Fibroblast of upper back skin (primary cell): ENCODE measurements around the gene DDAH1.
"Not testable (repeated sequence)": the region's sequence is repeated elsewhere in the genome, so short reads cannot be mapped to it uniquely, and the experiment has no call there.

ENCODE experiments used
- DNase-seq: peaks from one replicate; pipeline ENCODE4 v3.0.0-alpha.2; 2013

Gene DDAH1

DNA sequence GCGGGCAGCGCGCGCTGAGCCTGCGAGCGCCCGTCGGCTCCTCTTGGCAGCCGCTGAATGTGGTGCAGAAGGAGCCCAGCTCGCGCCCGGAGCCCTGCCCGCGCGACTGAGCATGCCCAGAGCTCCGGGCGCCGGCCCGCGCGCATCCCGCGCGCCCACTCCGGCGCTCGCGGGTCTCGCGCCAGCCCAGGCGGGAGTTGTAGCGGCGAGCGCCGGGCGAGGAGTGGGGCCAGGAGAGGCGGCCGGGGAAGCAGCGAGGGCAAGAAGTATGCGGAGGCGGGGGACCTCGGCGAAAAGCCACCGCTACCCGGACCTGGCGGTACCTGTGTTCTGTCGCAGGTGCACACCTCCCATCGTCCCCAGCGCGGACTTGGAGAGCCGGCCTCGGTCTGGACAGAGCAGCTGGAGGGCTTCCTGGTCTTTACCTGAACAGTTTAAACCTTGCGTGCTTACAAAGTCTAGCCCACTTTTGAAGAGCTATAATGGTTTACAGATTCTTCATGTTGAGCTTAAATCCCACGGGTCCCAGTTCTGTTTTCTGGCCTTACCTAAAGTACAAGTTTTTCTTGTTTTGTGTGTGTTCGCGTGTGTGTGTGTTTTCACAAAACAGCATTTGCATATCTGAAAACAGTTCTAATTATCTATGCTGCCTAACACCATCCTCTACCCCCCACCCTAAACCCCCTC lies at the start of gene DDAH1:
DDAH1 (minus strand) TSS at position 61 of the 687 bp plus-strand sequence. CDS start 114 bp downstream, outside the sequence.
- DNase-seq: peak; percentile 53

- not testable (repeated sequence) for DNase-seq
Measured at GRCh38 chr1:85513998-85514397, 49.0 kb upstream of the DDAH1 start.

DNA sequence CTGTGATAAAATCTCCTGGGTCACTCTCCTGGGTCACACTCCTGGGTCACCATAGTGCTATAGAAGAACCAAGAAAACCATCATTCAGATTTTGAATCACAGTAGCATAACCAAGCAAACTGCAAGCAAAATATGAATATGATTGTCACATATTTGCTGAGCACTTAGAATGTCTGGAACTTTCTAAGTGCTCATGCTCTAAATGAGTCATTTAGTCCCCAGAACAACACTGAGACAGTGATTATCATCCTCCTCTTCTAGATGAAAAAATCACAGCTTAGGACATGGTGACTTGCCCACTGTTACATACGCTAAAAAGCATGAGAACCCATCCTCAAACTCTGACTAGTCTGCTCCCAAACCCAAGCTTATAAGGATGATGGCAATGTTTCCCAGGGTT lies 39.5 kb upstream of the DDAH1 start:
- peak; percentile 22 for DNase-seq

DNA sequence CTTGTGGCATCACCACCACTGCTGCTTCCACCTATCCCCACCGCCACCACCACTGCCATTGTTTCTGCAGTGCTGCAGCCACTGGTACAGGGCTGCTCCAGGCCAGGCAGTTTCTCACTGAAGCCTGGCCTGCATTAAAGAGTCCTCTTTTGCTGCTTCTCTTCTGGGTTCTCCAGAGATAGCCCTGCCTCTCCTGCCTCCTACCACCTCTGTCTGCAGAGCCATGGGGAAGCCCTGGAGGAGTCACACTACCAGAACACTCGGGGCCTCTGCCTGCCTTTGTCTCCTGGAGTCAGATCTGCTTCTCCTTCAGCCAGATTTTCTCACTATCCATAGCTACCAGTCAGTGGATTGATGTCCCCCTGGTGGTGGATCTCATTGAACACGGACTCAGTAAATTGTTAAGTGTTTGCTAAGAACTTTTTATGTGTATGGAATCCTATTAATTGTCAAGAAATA lies 37.7 kb upstream of the DDAH1 start:
- peak; percentile 61 for DNase-seq

- no peak for DNase-seq
Measured at GRCh38 chr1:85502171-85502570, 37.2 kb upstream of the DDAH1 start.

- no peak for DNase-seq
Measured at GRCh38 chr1:85501355-85501898, 36.5 kb upstream of the DDAH1 start.

- DNase-seq: peak; percentile 64
Measured at GRCh38 chr1:85496941-85497582, 32.1 kb upstream of the DDAH1 start.

DNA sequence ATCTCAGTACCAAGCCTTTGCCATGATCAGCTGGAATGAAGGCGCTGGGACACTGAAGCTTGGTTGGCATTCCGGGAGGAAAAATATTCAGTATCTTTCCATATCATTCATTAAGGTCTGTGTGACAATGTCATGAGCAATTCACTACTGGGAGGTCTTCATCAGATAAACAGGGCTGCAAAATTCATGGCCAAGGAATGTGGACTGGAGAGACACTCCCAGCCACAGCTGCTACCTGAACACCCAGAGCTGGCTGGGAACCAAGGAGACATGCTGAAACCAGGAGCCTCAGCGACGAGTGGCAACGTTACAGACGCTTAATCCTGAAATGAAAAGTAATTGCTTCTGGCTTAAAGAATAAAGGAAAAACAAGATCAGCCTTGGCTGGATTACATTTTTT lies 30.6 kb upstream of the DDAH1 start:
- DNase-seq: peak; percentile 84

DNA sequence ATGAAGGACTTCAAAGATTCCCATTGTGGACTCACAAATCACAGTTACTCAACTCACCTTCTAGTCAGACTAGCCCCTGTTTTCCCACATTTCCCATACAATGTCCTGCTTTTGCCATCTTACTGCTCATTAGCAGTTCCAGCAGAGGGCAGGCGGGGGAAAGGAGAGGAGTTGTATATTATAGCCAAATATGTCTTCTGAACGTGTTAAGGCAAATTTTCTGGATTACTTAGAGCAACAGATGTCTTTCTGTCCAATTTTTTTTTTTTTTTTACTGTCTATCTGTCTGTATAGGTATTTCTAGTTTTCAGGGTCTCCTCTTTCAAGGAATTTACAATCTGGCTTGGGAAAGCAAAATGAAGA lies 29.9 kb upstream of the DDAH1 start:
- DNase-seq: peak; percentile 40

DNA sequence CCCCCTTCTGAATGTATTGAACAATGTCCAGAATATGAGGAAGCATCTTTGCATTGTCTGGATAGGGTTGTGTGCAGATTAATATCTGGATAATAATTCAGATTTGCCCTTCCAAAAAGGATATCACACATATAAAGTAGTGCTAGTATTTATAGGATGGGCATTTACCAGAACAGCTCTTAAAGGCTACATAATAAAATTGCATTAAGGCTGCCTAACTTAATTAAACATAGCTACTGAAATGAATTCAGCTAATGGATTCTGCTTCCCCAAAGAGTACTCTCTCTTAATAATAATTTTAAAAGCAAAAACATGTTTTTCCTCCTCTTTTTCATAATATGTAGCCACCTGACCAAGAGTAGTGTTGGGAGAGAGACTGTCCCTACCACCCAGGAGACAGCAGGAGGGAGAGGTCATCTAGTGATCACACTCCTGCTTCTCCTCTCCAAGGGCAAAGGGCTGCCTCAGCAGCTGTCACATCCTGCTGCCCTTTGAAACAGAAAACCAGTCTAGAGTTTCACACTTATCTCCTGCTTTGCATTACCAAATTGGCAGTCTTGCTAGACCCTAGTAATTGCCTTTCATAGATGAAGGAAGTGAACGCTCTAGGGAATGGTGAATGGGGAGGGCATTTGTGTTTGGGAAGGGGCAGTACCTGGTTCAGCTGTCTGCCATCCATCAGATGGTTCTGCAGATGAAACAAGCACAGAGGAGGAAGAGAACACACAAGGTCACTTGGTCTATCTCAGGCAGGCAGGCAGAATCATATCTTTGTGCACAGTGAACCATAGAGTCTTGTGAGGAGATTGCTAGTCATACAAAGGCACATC lies 29.3 kb upstream of the DDAH1 start:
- no peak for DNase-seq

DNA sequence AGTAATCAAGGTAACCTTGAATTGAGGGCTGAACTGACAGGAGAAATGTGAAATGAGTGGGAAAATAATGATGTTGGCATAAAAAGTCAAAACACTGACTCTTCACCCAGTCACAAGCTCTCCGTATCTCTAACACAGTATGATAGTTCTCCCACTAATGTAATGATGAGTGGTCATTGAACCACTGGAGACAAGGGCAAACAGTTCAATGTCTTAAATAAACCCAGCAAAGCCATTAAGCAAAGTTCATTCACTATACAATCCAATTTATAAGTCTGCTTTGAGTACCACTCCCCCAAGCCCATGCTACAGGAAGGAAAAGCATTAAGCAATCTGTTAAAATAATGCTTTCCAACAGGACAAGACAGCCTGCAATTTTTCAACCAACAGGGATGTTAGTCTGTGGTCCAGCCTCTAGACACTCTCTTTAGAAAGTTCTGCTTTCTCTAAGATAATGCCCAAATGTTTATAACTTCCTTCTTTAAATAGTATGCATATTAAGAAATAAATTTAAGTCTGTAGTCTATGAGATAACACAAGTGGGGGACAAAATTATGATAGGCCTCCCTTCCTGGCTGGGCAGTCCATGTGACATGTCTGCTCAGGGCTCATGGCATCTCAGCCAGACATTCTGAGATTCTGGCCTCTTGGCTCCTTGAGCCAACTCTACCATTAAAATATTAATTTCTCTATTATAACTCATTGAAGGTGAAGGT lies 25.5 kb upstream of the DDAH1 start:
- no peak for DNase-seq

- DNase-seq: no peak
Measured at GRCh38 chr1:85488126-85488525, 23.2 kb upstream of the DDAH1 start.

- DNase-seq: no peak
Measured at GRCh38 chr1:85485516-85485915, 20.6 kb upstream of the DDAH1 start.

DNA sequence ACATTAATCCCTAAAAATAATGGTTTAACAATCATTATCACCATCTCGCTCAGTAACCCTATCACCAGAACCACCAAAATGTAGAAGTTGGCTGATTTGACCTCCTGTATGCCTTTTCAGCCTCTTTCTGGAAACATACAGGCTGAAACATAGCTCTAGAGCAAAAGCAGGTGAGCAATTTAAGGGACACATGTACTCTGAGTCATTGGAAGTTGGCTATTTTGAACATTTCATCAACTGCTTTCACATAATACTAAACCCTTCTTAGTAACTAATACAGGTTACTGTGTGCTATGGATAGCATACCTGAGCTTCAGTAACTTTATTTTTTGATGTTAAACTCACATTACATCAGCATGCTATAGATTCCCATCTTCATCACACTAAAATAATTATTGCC lies 19.8 kb upstream of the DDAH1 start:
- DNase-seq: no peak

- peak; percentile 41 for DNase-seq
Measured at GRCh38 chr1:85484264-85484663, 19.3 kb upstream of the DDAH1 start.

DNA sequence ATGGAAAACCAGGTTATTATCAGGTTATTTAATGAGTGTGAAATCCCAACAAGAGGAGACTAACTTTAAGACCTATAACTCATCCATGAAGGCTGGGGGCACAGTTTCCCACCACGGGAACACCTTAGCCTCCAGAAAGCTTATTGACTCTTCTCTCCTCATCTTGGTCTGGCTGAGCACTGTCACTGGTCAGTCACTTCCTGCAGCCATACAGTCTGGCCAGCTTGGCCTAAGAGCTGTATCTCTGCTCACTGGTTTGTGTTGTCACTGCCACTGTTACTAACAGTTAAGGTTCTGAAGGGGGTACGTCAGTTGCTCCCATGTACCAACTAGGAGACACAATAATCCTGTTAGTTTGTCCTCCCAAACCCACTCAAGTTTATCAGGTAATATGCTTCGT lies 16.7 kb upstream of the DDAH1 start:
- no peak for DNase-seq

DNA sequence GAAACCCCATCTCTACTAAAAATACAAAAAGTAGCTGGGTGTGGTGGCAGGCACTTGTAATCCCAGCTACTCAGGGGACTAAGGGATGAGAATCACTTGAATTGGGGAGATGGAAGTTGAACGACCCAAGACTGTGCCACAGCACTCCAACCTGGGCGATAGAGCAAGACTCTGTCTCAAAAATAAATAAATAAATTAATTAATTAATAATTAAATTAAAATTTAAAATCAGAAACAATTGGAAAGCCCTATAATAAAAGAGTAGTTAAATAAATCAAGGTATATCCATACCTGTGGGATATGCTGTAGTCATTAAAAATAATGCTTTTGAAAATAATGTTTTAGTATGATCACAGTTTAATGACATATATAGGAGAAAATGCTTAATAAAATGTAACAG lies 15.6 kb upstream of the DDAH1 start:
- no peak for DNase-seq

- no peak for DNase-seq
Measured at GRCh38 chr1:85479491-85479890, 14.5 kb upstream of the DDAH1 start.

GRCh38 chr1:85478366-85478765 lies 13.4 kb upstream of the DDAH1 start:
- no peak for DNase-seq

GRCh38 chr1:85475055-85475454 lies 10.1 kb upstream of the DDAH1 start:
- DNase-seq: no peak

- DNase-seq: peak; percentile 49
Measured at GRCh38 chr1:85473390-85473789, 8.4 kb upstream of the DDAH1 start.

DNA sequence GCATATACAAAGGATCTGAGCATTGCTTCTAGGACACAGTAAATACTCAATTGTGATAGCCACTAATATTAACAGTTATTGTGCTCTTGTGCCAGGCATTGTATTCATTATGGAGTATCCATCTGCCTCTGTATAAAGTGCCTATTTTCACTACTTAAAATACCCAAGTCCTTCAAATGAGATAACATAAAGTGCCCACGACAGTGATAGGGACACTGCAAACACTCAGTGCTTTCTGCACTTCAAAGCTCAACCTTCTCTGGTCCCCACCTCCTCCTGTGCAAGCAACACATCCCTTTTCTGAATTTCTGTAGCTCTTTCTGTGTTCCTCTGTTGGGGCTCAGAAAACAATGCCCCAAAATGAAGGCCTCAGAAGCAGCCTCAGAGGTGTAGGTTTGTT lies 6.6 kb upstream of the DDAH1 start:
- DNase-seq: no peak

- not testable (repeated sequence) for DNase-seq
Measured at GRCh38 chr1:85470130-85470529, 5.2 kb upstream of the DDAH1 start.
